Activated CD8-positive, alpha-beta memory T cell treated with anti-CD3 and anti-CD28 coated beads, Interleukin-2, amount 50 U/mL, for 4 hours (primary cell): ENCODE data around the gene TRIM24.

Experiments used
- DNase-seq: peaks from one replicate; pipeline ENCODE4 v3.0.0-alpha.2; 2020

TRIM24 gene

GRCh38 chr7:138581065-138581464 is 121.0 kb downstream of the TRIM24 start:
- no peak for DNase-seq

- DNase-seq, result no peak
These were observed 124.2 kb downstream of the TRIM24 start for GRCh38 chr7:138584283-138584682.

GRCh38 chr7:138584696-138585095 is 124.6 kb downstream of the TRIM24 start:
- DNase-seq, result no peak

GRCh38 chr7:138585283-138585993 is 125.4 kb downstream of the TRIM24 start:
- no peak for DNase-seq

- DNase-seq, result no peak
These were observed 127.4 kb downstream of the TRIM24 start for GRCh38 chr7:138587485-138587884.

- DNase-seq, result no peak
These were observed 128.9 kb downstream of the TRIM24 start for GRCh38 chr7:138588986-138589385.

GRCh38 chr7:138590154-138590553 is 130.1 kb downstream of the TRIM24 start:
- no peak for DNase-seq

- DNase-seq, result no peak
These were observed 135.4 kb downstream of the TRIM24 start for GRCh38 chr7:138595454-138595853.

GRCh38 chr7:138602451-138602850 is 142.4 kb downstream of the TRIM24 start:
- DNase-seq, result no peak

- no peak for DNase-seq
These were observed 143.7 kb downstream of the TRIM24 start for GRCh38 chr7:138603549-138604318.

GRCh38 chr7:138606236-138606635 is 146.2 kb downstream of the TRIM24 start:
- DNase-seq, result no peak

GRCh38 chr7:138607216-138608126 is 147.4 kb downstream of the TRIM24 start:
- no peak for DNase-seq

- DNase-seq, result no peak
These were observed 148.2 kb downstream of the TRIM24 start for GRCh38 chr7:138608275-138608674.

- no peak for DNase-seq
These were observed 150.7 kb downstream of the TRIM24 start for GRCh38 chr7:138610671-138611170.

GRCh38 chr7:138613630-138614029 is 153.6 kb downstream of the TRIM24 start:
- no peak for DNase-seq

- no peak for DNase-seq
These were observed 156.0 kb downstream of the TRIM24 start for GRCh38 chr7:138616085-138616484.

- DNase-seq, result no peak
These were observed 158.4 kb downstream of the TRIM24 start for GRCh38 chr7:138618506-138618905.

GRCh38 chr7:138618933-138619332 is 158.9 kb downstream of the TRIM24 start:
- DNase-seq, result no peak

- no peak for DNase-seq
These were observed 162.8 kb downstream of the TRIM24 start for GRCh38 chr7:138622841-138623240.

- DNase-seq, result no peak
These were observed 165.2 kb downstream of the TRIM24 start for GRCh38 chr7:138625084-138625848.

- DNase-seq, result no peak
These were observed 165.8 kb downstream of the TRIM24 start for GRCh38 chr7:138625849-138626230.

- no peak for DNase-seq
These were observed 166.8 kb downstream of the TRIM24 start for GRCh38 chr7:138626846-138627245.
